IMR-90 (cell line): Measurements from ENCODE around the gene SLIT3. TPM values are rescaled to one million over a fixed set of nuclear protein-coding genes. Genes with fewer than 3 reads are reported as not detected.

ENCODE experiments used
- ATAC-seq: fragments of 200-7000 bp; cut with Tn5 transposase; 2 replicates; pipeline ENCODE4 v1.9.1; 2020; ENCODE audit warnings: low read depth, mild to moderate bottlenecking, moderate library complexity
- BruUV-seq: library from RNA; stranded (reverse); fragments of 400-500 nt; replicated peaks from 2 replicates; lab custom pipeline; 2021; lab: Mats Ljungman, UMichigan
- CTCF ChIA-PET: fragments of 300-600 bp; formaldehyde crosslinking; extraction: SDS; loops from one replicate; lab custom pipeline; 2021; ENCODE audit warnings: antibody characterized with exemption; lab: Yijun Ruan, JAX
- POLR2A ChIA-PET: fragments of 300-600 bp; sonication (Branson Sonifier 250); formaldehyde crosslinking; loops from one replicate; lab custom pipeline; 2022; ENCODE audit warnings: antibody characterized with exemption; ENCODE audit not compliant: unreplicated experiment; lab: Charles Lee
- DNase-seq: peaks from one replicate; pipeline ENCODE4 v3.0.0; 2013
- H2AFZ ChIP-seq: replicated peaks from 2 replicates; pipeline ENCODE3; 2013; ENCODE audit warnings: low read length, mild to moderate bottlenecking; ENCODE audit not compliant: poor library complexity
- H2AK5ac ChIP-seq: 2 replicates; pipeline ENCODE4 v1.6.1; 2013; ENCODE audit warnings: low read depth, low read length, inconsistent platforms
- H2AK9ac ChIP-seq: replicated peaks from 2 replicates; pipeline ENCODE3; 2013; ENCODE audit warnings: mild to moderate bottlenecking, low read depth, low read length, moderate library complexity; ENCODE audit not compliant: poor library complexity
- H2BK120ac ChIP-seq: 2 replicates; pipeline ENCODE4 v1.6.1; 2013; ENCODE audit warnings: low read depth, low read length, inconsistent platforms
- H2BK15ac ChIP-seq: 3 replicates; pipeline ENCODE4 v1.6.1; 2013; ENCODE audit warnings: low read depth, low read length, inconsistent platforms
- H2BK20ac ChIP-seq: 2 replicates; pipeline ENCODE4 v1.6.1; 2013; ENCODE audit warnings: low read depth, mild to moderate bottlenecking, inconsistent platforms, low read length, moderate library complexity
- H2BK5ac ChIP-seq: 2 replicates; pipeline ENCODE4 v1.6.1; 2013; ENCODE audit warnings: mild to moderate bottlenecking, low read depth, low read length, inconsistent platforms; ENCODE audit not compliant: poor library complexity, severe bottlenecking
- H3K14ac ChIP-seq: replicated peaks from 2 replicates; pipeline ENCODE4 v1.6.1; 2013; ENCODE audit warnings: low read depth, low read length, inconsistent platforms
- H3K18ac ChIP-seq: 2 replicates; pipeline ENCODE4 v1.6.1; 2013; ENCODE audit warnings: low read depth, low read length, control low read depth
- H3K23ac ChIP-seq: 2 replicates; pipeline ENCODE4 v1.6.1; 2013; ENCODE audit warnings: low read depth, low read length, inconsistent platforms
- H3K27ac ChIP-seq: 2 replicates; pipeline ENCODE4 v1.5.1; 2013; ENCODE audit warnings: mild to moderate bottlenecking, control low read depth, low read length; ENCODE audit not compliant: insufficient read depth
- H3K27me3 ChIP-seq: 2 replicates; pipeline ENCODE4 v1.6.1; 2013; ENCODE audit warnings: low read length; ENCODE audit not compliant: control insufficient read depth, insufficient read depth
- H3K36me3 ChIP-seq: 2 replicates; pipeline ENCODE4 v1.6.1; 2013; ENCODE audit warnings: low read length, mixed read lengths; ENCODE audit not compliant: control insufficient read depth, insufficient read depth
- H3K4ac ChIP-seq: 2 replicates; pipeline ENCODE4 v1.6.1; 2013; ENCODE audit warnings: low read depth, low read length, inconsistent platforms
- H3K4me1 ChIP-seq: 2 replicates; pipeline ENCODE4 v1.6.1; 2013; ENCODE audit warnings: low read length, mixed read lengths; ENCODE audit not compliant: control insufficient read depth, insufficient read depth
- H3K4me2 ChIP-seq: 2 replicates; pipeline ENCODE4 v1.6.1; 2013; ENCODE audit warnings: low read depth, mild to moderate bottlenecking, control low read depth, low read length, moderate library complexity
- H3K4me3 ChIP-seq: 2 replicates; pipeline ENCODE4 v1.5.1; 2013; ENCODE audit warnings: low read depth, mild to moderate bottlenecking, control low read depth, low read length, moderate library complexity; ENCODE audit not compliant: insufficient read depth
- H3K56ac ChIP-seq: 2 replicates; pipeline ENCODE4 v1.6.1; 2013; ENCODE audit warnings: low read length, inconsistent platforms; ENCODE audit not compliant: insufficient read depth; ENCODE audit errors: extremely low read depth
- H3K79me1 ChIP-seq, 2 experiments: 2 replicates each; pipeline ENCODE4 v1.6.1; 2013; ENCODE audit warnings: low read length in 2 of 2, inconsistent platforms in 1 of 2, low read depth in 1 of 2
- H3K9ac ChIP-seq: 2 replicates; pipeline ENCODE4 v1.6.1; 2013; ENCODE audit warnings: low read depth, low read length, control low read depth
- H3K9me1 ChIP-seq: 2 replicates; pipeline ENCODE4 v1.6.1; 2013; ENCODE audit warnings: low read length, inconsistent platforms; ENCODE audit not compliant: insufficient read depth
- H3K9me3 ChIP-seq: 2 replicates; pipeline ENCODE4 v1.6.1; 2013; ENCODE audit warnings: low read length; ENCODE audit not compliant: control insufficient read depth, insufficient read depth
- H4K20me1 ChIP-seq: 2 replicates; pipeline ENCODE4 v1.6.1; 2013; ENCODE audit warnings: low read length, inconsistent platforms; ENCODE audit not compliant: insufficient read depth
- H4K5ac ChIP-seq: 2 replicates; pipeline ENCODE4 v1.6.1; 2013; ENCODE audit warnings: mild to moderate bottlenecking, low read depth, low read length, control low read depth
- H4K8ac ChIP-seq, 2 experiments: 2 replicates each; pipeline ENCODE4 v1.6.1; 2013; ENCODE audit warnings: low read depth in 2 of 2, low read length in 2 of 2, control low read depth in 1 of 2, inconsistent platforms in 1 of 2
- H4K91ac ChIP-seq: 2 replicates; pipeline ENCODE4 v1.6.1; 2013; ENCODE audit warnings: low read depth, low read length, inconsistent platforms; ENCODE audit not compliant: insufficient read depth
- BHLHE40 ChIP-seq: fragments of 150-350 bp; IDR thresholded peaks from 2 replicates; pipeline ENCODE4 v1.6.1; 2016; ENCODE audit warnings: mild to moderate bottlenecking, low read depth, low read length
- CEBPB ChIP-seq: IDR thresholded peaks from 2 replicates; pipeline ENCODE4 v1.6.1; 2012; ENCODE audit warnings: low read depth, low read length, improper control_type of control experiment
- CHD1 ChIP-seq: IDR thresholded peaks from 2 replicates; pipeline ENCODE4 v1.6.1; 2012; ENCODE audit warnings: low read depth, low read length, improper control_type of control experiment
- CTCF ChIP-seq: conservative IDR thresholded peaks from 2 replicates; pipeline ENCODE4 v1.5.1; 2012; ENCODE audit warnings: mild to moderate bottlenecking, low read depth, low read length, improper control_type of control experiment
- ELK1 ChIP-seq: fragments of 150-350 bp; IDR thresholded peaks from 2 replicates; pipeline ENCODE4 v1.6.1; 2016; ENCODE audit warnings: low read depth, mild to moderate bottlenecking, low read length, moderate library complexity, borderline replicate concordance
- FOS ChIP-seq: fragments of 150-350 bp; IDR thresholded peaks from 2 replicates; pipeline ENCODE4 v1.6.1; 2016; ENCODE audit warnings: low read depth, low read length
- MAFK ChIP-seq: IDR thresholded peaks from 2 replicates; pipeline ENCODE4 v1.6.1; 2012; ENCODE audit warnings: low read depth, low read length, improper control_type of control experiment
- MAZ ChIP-seq: IDR thresholded peaks from 2 replicates; pipeline ENCODE4 v1.6.1; 2012; ENCODE audit warnings: low read depth, mild to moderate bottlenecking, low read length, improper control_type of control experiment, moderate library complexity, borderline replicate concordance
- MXI1 ChIP-seq: IDR thresholded peaks from 2 replicates; pipeline ENCODE4 v1.6.1; 2012; ENCODE audit warnings: low read depth, mild to moderate bottlenecking, low read length, moderate library complexity, borderline replicate concordance
- NFE2L2 ChIP-seq: fragments of 150-350 bp; IDR thresholded peaks from 2 replicates; pipeline ENCODE4 v1.6.1; 2016; ENCODE audit warnings: low read depth, mild to moderate bottlenecking, low read length
- POLR2A ChIP-seq: IDR thresholded peaks from 2 replicates; pipeline ENCODE4 v1.6.1; 2012; ENCODE audit warnings: mild to moderate bottlenecking, low read depth, low read length
- RAD21 ChIP-seq: IDR thresholded peaks from 2 replicates; pipeline ENCODE4 v1.6.1; 2012; ENCODE audit warnings: low read length, improper control_type of control experiment
- RFX5 ChIP-seq: IDR thresholded peaks from 2 replicates; pipeline ENCODE4 v1.8.0; 2012; ENCODE audit warnings: low read depth, mild to moderate bottlenecking, low read length, moderate library complexity
- SMC3 ChIP-seq: fragments of 150-350 bp; IDR thresholded peaks from 2 replicates; pipeline ENCODE4 v1.6.1; 2016; ENCODE audit warnings: low read depth, mild to moderate bottlenecking, antibody characterized with exemption, low read length, moderate library complexity
- WGBS, 2 experiments: methylation state at CpG; one replicate each; pipeline versions ENCODE4 v1.1.5 to v1.1.7; 2013; ENCODE audit warnings: missing lambda C conversion rate in 2 of 2; ENCODE audit not compliant: insufficient read length in 1 of 2; ENCODE audit errors: extremely low coverage in 2 of 2; 5-methylcytosine and 5-hydroxymethylcytosine counted together
- dilution Hi-C: fragments of 300-500 bp; cut with HindIII; formaldehyde crosslinking; loops from one replicate; pipeline ENCODE4 v1.14.3; 2018; ENCODE audit warnings: low sequenced_read_pairs; ENCODE audit not compliant: unreplicated experiment
- in situ Hi-C: fragments of 300-500 bp; cut with MboI; formaldehyde crosslinking; loops from 3 replicates; pipeline ENCODE4 v1.14.3; 2019; ENCODE audit warnings: low sequenced_read_pairs, inconsistent platforms, mixed read lengths
- intact Hi-C: fragments of 100-400 bp; cut with micrococcal nuclease; formaldehyde crosslinking; loops from 2 replicates; pipeline ENCODE4 v1.10.0; 2022
- polyA plus RNA-seq, 3 experiments: library from polyadenylated mRNA; depleted of rRNA; stranded (reverse); fragments of >200 nt; gene quantifications; 2 replicates each; pipeline ENCODE4 v1.2.3, GENCODE V29; 2012; ENCODE audit warnings: low replicate concordance in 1 of 3
- total RNA-seq: library from RNA; depleted of rRNA; stranded (reverse); fragments of >200 nt; gene quantifications from 2 replicates; pipeline ENCODE4 v1.2.3, GENCODE V29; 2012

The SLIT3 gene
- total and polyA plus RNA-seq, 2 of the 4 experiments (the other 2 are of a cell fraction): 0.18 to 0.50 TPM

GRCh38 chr5:168883281-168883741, 417.6 kb downstream of the SLIT3 start:
- Histone ChIP-seq H3K14ac (no peak overlapping the region), H3K9me1 (no peaks in the 10 kb centered on the region), H3K27me3 (peaks cover 1% of the 10 kb centered on the region; the same call in 1 of the 2 replicates), H3K36me3 (no peaks in the 10 kb centered on the region), H3K23ac (no peak overlapping the region), H2AK5ac (no peak overlapping the region), H2BK5ac (no peak overlapping the region), H3K4me3 (no peak overlapping the region), H3K9ac (no peak overlapping the region), H4K20me1 (no peaks in the 10 kb centered on the region), H3K4me2 (no peak overlapping the region), H2AK9ac (no peak overlapping the region), H3K4ac (no peak overlapping the region), H2BK15ac (no peak overlapping the region), H4K8ac (no peak overlapping the region), H2BK120ac (no peak overlapping the region), H2AFZ (no peak overlapping the region), H3K79me1 (no peaks in the 10 kb centered on the region), H4K91ac (no peak overlapping the region), H3K27ac (no peak overlapping the region), H3K4me1 (no peaks in the 10 kb centered on the region), H3K18ac (no peak overlapping the region), H3K9me3 (no peaks in the 10 kb centered on the region), H2BK20ac (no peak overlapping the region), H4K5ac (no peak overlapping the region), H3K56ac (no peak overlapping the region)
- dilution Hi-C loops (no loop called here), in situ Hi-C loops (no loop called here), intact Hi-C loops (no loop called here)
- no peak for TF ChIP-seq MAZ
- no peak for TF ChIP-seq BHLHE40
- TF ChIP-seq MXI1: no peak
- TF ChIP-seq NFE2L2: no peak
- TF ChIP-seq CTCF: no peak
- no peak for TF ChIP-seq POLR2A
- no peak for TF ChIP-seq MAFK
- no peak for TF ChIP-seq RFX5
- TF ChIP-seq SMC3: no peak
- TF ChIP-seq RAD21: no peak
- TF ChIP-seq FOS: no peak
- no peak for TF ChIP-seq ELK1
- no peak for TF ChIP-seq CHD1
- no peak for TF ChIP-seq CEBPB
- POLR2A ChIA-PET: no interaction called here
- BruUV-seq: no TSS peak
- no peak for DNase-seq
- WGBS, 2 experiments: 61% methylated on average over 5 of the region's 16 CpGs; no CpG with 5 or more reads in 1 of the 2 experiments
- no peak for ATAC-seq
- CTCF ChIA-PET: interaction anchor here (0.6 kb wide), 1 partner anchor 97 kb away, joined by 3 read pairs; no protein-coding TSS in a partner anchor
